Measurements from ENCODE around the gene FABP6. TPM values are rescaled to one million over a fixed set of nuclear protein-coding genes. Genes with fewer than 3 reads are reported as not detected.
A peak's percentile ranks its signal among the peaks of the same experiment; 100 is the strongest.

FABP6 gene
- total and polyA plus RNA-seq, 2 donors from 2014 or later = not detected

DNA sequence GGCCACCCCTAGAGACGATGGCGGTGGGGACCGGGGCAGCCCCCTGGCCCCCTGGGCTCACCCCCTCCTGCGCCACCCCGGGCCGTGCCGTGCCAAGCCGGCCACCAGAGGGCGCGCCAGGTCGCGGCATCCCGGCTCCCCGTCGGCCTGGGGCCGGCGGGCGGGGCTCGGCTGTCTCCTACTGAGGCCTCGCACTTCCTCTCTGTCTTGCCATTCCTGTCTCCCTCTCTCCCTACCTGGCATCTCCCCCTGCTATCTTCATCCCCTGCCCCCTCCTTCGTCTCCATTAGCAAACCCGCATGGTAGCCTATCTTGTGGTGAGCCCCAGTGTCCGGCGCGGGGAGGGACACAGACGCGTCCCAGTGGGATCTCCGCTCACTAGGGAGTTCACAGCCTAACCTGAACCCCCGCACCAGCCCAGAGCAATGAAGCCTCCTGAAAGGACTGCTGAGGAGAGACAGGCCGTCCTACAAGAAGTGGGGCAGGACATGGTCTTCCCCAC lies 29.8 kb upstream of the FABP6 start:
- H3K4me3 ChIP-seq (ENCODE audit: low read length in 3 of 3) = peak overlapping the region; percentile 60 to 72 (median 65)
- H3K27me3 ChIP-seq (ENCODE audit: control insufficient read depth, insufficient read depth, low read length) = no peaks in the 10 kb centered on the region
- H3K4me1 ChIP-seq (ENCODE audit: control insufficient read depth in 2 of 3, insufficient read depth in 2 of 3, low read depth in 1 of 3, low read length in 3 of 3) = peaks cover 0 to 7% (median 0%) of the 10 kb centered on the region in 3 donors
- DNase-seq (peak; percentile 72 to 88 (median 81)), FAIRE-seq (no peak)
- no peaks in the 10 kb centered on the region for H3K36me3 ChIP-seq (ENCODE audit: control insufficient read depth in 2 of 3, insufficient read depth in 3 of 3, low read length in 3 of 3)
- intact Hi-C loops (cut with DNase I) = loop anchor here (5.0 kb wide), 1 partner anchor 148 kb away; no protein-coding TSS in a partner anchor
- H3K9ac ChIP-seq (ENCODE audit: low read length in 3 of 3) = peak overlapping the region; percentile 27 to 62 (median 43)
- TF ChIP-seq, protein P1, sequence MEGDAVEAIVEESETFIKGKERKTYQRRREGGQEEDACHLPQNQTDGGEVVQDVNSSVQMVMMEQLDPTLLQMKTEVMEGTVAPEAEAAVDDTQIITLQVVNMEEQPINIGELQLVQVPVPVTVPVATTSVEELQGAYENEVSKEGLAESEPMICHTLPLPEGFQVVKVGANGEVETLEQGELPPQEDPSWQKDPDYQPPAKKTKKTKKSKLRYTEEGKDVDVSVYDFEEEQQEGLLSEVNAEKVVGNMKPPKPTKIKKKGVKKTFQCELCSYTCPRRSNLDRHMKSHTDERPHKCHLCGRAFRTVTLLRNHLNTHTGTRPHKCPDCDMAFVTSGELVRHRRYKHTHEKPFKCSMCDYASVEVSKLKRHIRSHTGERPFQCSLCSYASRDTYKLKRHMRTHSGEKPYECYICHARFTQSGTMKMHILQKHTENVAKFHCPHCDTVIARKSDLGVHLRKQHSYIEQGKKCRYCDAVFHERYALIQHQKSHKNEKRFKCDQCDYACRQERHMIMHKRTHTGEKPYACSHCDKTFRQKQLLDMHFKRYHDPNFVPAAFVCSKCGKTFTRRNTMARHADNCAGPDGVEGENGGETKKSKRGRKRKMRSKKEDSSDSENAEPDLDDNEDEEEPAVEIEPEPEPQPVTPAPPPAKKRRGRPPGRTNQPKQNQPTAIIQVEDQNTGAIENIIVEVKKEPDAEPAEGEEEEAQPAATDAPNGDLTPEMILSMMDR (IDR thresholded peaks at IDR 0.05; ENCODE audit: borderline replicate concordance, extremely low read depth, insufficient read depth) = peak; percentile 89
- no peak overlapping the region for H3K27ac ChIP-seq (ENCODE audit: low read depth in 2 of 2, low read length in 2 of 2)
- H3K9me3 ChIP-seq (ENCODE audit: control insufficient read depth in 2 of 3, insufficient read depth in 1 of 3, low read length in 3 of 3) = no peaks in the 10 kb centered on the region

- TF ChIP-seq, protein P1 (IDR thresholded peaks at IDR 0.05; ENCODE audit: borderline replicate concordance, extremely low read depth, insufficient read depth) = no peak
- H3K4me1 ChIP-seq (ENCODE audit: control insufficient read depth in 2 of 3, insufficient read depth in 2 of 3, low read depth in 1 of 3, low read length in 3 of 3) = no peaks in the 10 kb centered on the region
- H3K27me3 ChIP-seq (ENCODE audit: control insufficient read depth, insufficient read depth, low read length) = no peaks in the 10 kb centered on the region
- H3K36me3 ChIP-seq (ENCODE audit: control insufficient read depth in 2 of 3, insufficient read depth in 3 of 3, low read length in 3 of 3) = no peaks in the 10 kb centered on the region
- intact Hi-C loops (cut with DNase I) = no loop called here
- H3K27ac ChIP-seq (ENCODE audit: low read depth in 2 of 2, low read length in 2 of 2) = no peak overlapping the region
- H3K9me3 ChIP-seq (ENCODE audit: control insufficient read depth in 2 of 3, insufficient read depth in 1 of 3, low read length in 3 of 3) = no peaks in the 10 kb centered on the region
- FAIRE-seq (no peak), DNase-seq (no peak)
- H3K9ac ChIP-seq (ENCODE audit: low read length in 3 of 3) = no peak overlapping the region
- no peak overlapping the region for H3K4me3 ChIP-seq (ENCODE audit: low read length in 3 of 3)
These were observed 22.2 kb upstream of the FABP6 start for GRCh38 chr5:160207061-160207460.

GRCh38 chr5:160209917-160210316 lies 19.4 kb upstream of the FABP6 start:
- no peaks in the 10 kb centered on the region for H3K4me1 ChIP-seq (ENCODE audit: control insufficient read depth in 2 of 3, insufficient read depth in 2 of 3, low read depth in 1 of 3, low read length in 3 of 3)
- no peaks in the 10 kb centered on the region for H3K36me3 ChIP-seq (ENCODE audit: control insufficient read depth in 2 of 3, insufficient read depth in 3 of 3, low read length in 3 of 3)
- no peak overlapping the region for H3K27ac ChIP-seq (ENCODE audit: low read depth in 2 of 2, low read length in 2 of 2)
- H3K4me3 ChIP-seq (ENCODE audit: low read length in 3 of 3) = no peak overlapping the region
- no peak overlapping the region for H3K9ac ChIP-seq (ENCODE audit: low read length in 3 of 3)
- intact Hi-C loops (cut with DNase I) = no loop called here
- TF ChIP-seq, protein P1 (IDR thresholded peaks at IDR 0.05; ENCODE audit: borderline replicate concordance, extremely low read depth, insufficient read depth) = no peak
- no peaks in the 10 kb centered on the region for H3K9me3 ChIP-seq (ENCODE audit: control insufficient read depth in 2 of 3, insufficient read depth in 1 of 3, low read length in 3 of 3)
- no peaks in the 10 kb centered on the region for H3K27me3 ChIP-seq (ENCODE audit: control insufficient read depth, insufficient read depth, low read length)
- DNase-seq (no peak), FAIRE-seq (no peak)

- Histone ChIP-seq H3K27me3 (ENCODE audit: control insufficient read depth, insufficient read depth, low read length) (no peaks in the 10 kb centered on the region), H3K27ac (ENCODE audit: low read depth in 2 of 2, low read length in 2 of 2) (no peak overlapping the region), H3K4me1 (ENCODE audit: control insufficient read depth in 2 of 3, insufficient read depth in 2 of 3, low read depth in 1 of 3, low read length in 3 of 3) (no peaks in the 10 kb centered on the region), H3K4me3 (ENCODE audit: low read length in 3 of 3) (no peak overlapping the region), H3K9me3 (ENCODE audit: control insufficient read depth in 2 of 3, insufficient read depth in 1 of 3, low read length in 3 of 3) (no peaks in the 10 kb centered on the region), H3K9ac (ENCODE audit: low read length in 3 of 3) (no peak overlapping the region), H3K36me3 (ENCODE audit: control insufficient read depth in 2 of 3, insufficient read depth in 3 of 3, low read length in 3 of 3) (no peaks in the 10 kb centered on the region)
- TF ChIP-seq, protein P1 (IDR thresholded peaks at IDR 0.05; ENCODE audit: borderline replicate concordance, extremely low read depth, insufficient read depth) = no peak
- no peak for FAIRE-seq
- DNase-seq = no peak
- intact Hi-C loops (cut with DNase I) = no loop called here
These were observed 18.7 kb upstream of the FABP6 start for GRCh38 chr5:160210606-160211005.
